Esophagus muscularis mucosa (tissue), 4 donors: ENCODE data around the gene ITPKB. TPM values are rescaled to one million over a fixed set of nuclear protein-coding genes. Genes with fewer than 3 reads are reported as not detected.

Source experiments
- DNase-seq: peaks from one replicate; pipeline ENCODE4 v3.0.0-alpha.2; 2017; ENCODE audit errors: extremely low spot score
- H3K27ac ChIP-seq, 4 donors: fragments of 200-600 bp; sonication (generic); replicated peaks in 1 of 4; 1 replicate in 3 of 4; 2 replicates in 1 of 4; pipeline ENCODE4 v1.5.1; 2016 to 2019; ENCODE audit warnings: mild to moderate bottlenecking in 1 of 4
- H3K27me3 ChIP-seq, 4 donors: fragments of 200-600 bp; sonication (generic); one replicate each; pipeline versions ENCODE4 v1.5.1 to v1.6.0; 2016 to 2019
- H3K36me3 ChIP-seq, 4 donors: fragments of 200-600 bp; sonication (generic); one replicate each; pipeline ENCODE4 v1.5.1; 2016 to 2019
- H3K4me1 ChIP-seq, 4 donors: fragments of 200-600 bp; sonication (generic); one replicate each; pipeline ENCODE4 v1.5.1; 2016 to 2019
- H3K4me3 ChIP-seq, 4 donors: fragments of 200-600 bp; sonication (generic); 1 replicate in 2 of 4; 2 replicates in 2 of 4; pipeline ENCODE4 v1.5.1; 2016 to 2019; ENCODE audit warnings: mild to moderate bottlenecking in 4 of 4, moderate library complexity in 1 of 4
- H3K9me3 ChIP-seq, 4 donors: fragments of 200-600 bp; sonication (generic); 1 replicate in 3 of 4; 2 replicates in 1 of 4; pipeline ENCODE4 v1.5.1; 2016 to 2019
- CTCF ChIP-seq, 3 experiments: fragments of 200-600 bp in 2 of 3; fragments of 450-650 bp in 1 of 3; sonication (generic) in 2 of 3; IDR thresholded peaks; one replicate each; pipeline ENCODE4 v1.5.1; 2017 to 2019; ENCODE audit warnings: antibody characterized with exemption in 3 of 3, mild to moderate bottlenecking in 2 of 3, moderate library complexity in 1 of 3
- EP300 ChIP-seq: sonication (generic); formaldehyde crosslinking; IDR thresholded peaks from one replicate; pipeline ENCODE4 v1.6.1; 2017; ENCODE audit warnings: antibody characterized with exemption
- POLR2A ChIP-seq: fragments of 450-650 bp; IDR thresholded peaks from one replicate; pipeline ENCODE4 v1.6.1; 2017; ENCODE audit warnings: antibody characterized with exemption, moderate library complexity, mild to moderate bottlenecking, low read depth
- POLR2AphosphoS5 ChIP-seq, 2 donors: sonication (generic); formaldehyde crosslinking; IDR thresholded peaks; one replicate each; pipeline ENCODE4 v1.6.1; 2017; ENCODE audit warnings: antibody characterized with exemption in 2 of 2
- WGBS: methylation state at CpG from one replicate; pipeline ENCODE4 v1.1.5; 2018; 5-methylcytosine and 5-hydroxymethylcytosine counted together
- intact Hi-C: fragments of 100-400 bp; cut with DNase I; formaldehyde crosslinking; loops from one replicate; pipeline ENCODE4 v1.15.1; 2023
- total RNA-seq, 4 donors: library from RNA; depleted of rRNA; stranded (reverse); fragments of >200 nt; gene quantifications; one replicate each; pipeline versions ENCODE4 v1.1.0 to v1.2.1, GENCODE V29; 2016

Gene ITPKB
- total RNA-seq, 4 donors from 2014 or later, result 71.1 to 156 (median 116) TPM

GRCh38 chr1:226684026-226684425 is 55.1 kb downstream of the ITPKB start:
- Histone ChIP-seq H3K27ac (peak overlapping the region in 1 of 4 donors; percentile 100), H3K4me3 (no peak overlapping the region), H3K4me1 (peaks cover 0 to 96% (median 0%) of the 10 kb centered on the region in 4 donors), H3K36me3 (no peaks in the 10 kb centered on the region), H3K9me3 (no peaks in the 10 kb centered on the region), H3K27me3 (no peaks in the 10 kb centered on the region)
- WGBS, result 56% methylated on average over 7 of the region's 7 CpGs
- no peak for DNase-seq
- intact Hi-C loops, result no loop called here
- TF ChIP-seq POLR2A, result no peak
- no peak for TF ChIP-seq POLR2AphosphoS5 (IDR thresholded peaks at IDR 0.05)
- no peak for TF ChIP-seq EP300
- no peak for TF ChIP-seq CTCF (IDR thresholded peaks at IDR 0.05)

GRCh38 chr1:226682871-226683814 is 55.9 kb downstream of the ITPKB start:
- no peak for DNase-seq
- Histone ChIP-seq H3K27me3 (no peaks in the 10 kb centered on the region), H3K27ac (peak overlapping the region in 1 of 4 donors; percentile 100), H3K36me3 (no peaks in the 10 kb centered on the region), H3K9me3 (no peaks in the 10 kb centered on the region), H3K4me1 (peaks cover 0 to 96% (median 0%) of the 10 kb centered on the region in 4 donors), H3K4me3 (no peak overlapping the region)
- TF ChIP-seq POLR2A (no peak), POLR2AphosphoS5 (IDR thresholded peaks at IDR 0.05) (no peak), EP300 (no peak)
- 85% methylated on average over 9 of the region's 9 CpGs for WGBS
- intact Hi-C loops, result no loop called here

- Histone ChIP-seq H3K27ac (peak overlapping the region in 1 of 4 donors; percentile 100), H3K9me3 (no peaks in the 10 kb centered on the region), H3K4me3 (no peak overlapping the region), H3K36me3 (no peaks in the 10 kb centered on the region), H3K4me1 (peaks cover 0 to 95% (median 0%) of the 10 kb centered on the region in 4 donors), H3K27me3 (no peaks in the 10 kb centered on the region)
- intact Hi-C loops, result no loop called here
- TF ChIP-seq EP300, result no peak
- 51% methylated on average over 4 of the region's 4 CpGs for WGBS
- no peak for DNase-seq
Observed at GRCh38 chr1:226681652-226682493, 57.2 kb downstream of the ITPKB start.

- H3K9me3 ChIP-seq, result no peaks in the 10 kb centered on the region
- no peaks in the 10 kb centered on the region for H3K27me3 ChIP-seq
- H3K4me1 ChIP-seq, result peaks cover 0 to 95% (median 0%) of the 10 kb centered on the region in 4 donors
- WGBS, result 33% methylated on average over 5 of the region's 5 CpGs
- DNase-seq, result no peak
- TF ChIP-seq POLR2A (no peak), EP300 (no peak), CTCF (IDR thresholded peaks at IDR 0.05) (no peak), POLR2AphosphoS5 (IDR thresholded peaks at IDR 0.05) (no peak)
- intact Hi-C loops, result no loop called here
- H3K4me3 ChIP-seq, result peak overlapping the region; percentile 42 to 60 (median 46)
- H3K36me3 ChIP-seq, result no peaks in the 10 kb centered on the region
- peak overlapping the region in 1 of 4 donors; percentile 100 for H3K27ac ChIP-seq
Observed at GRCh38 chr1:226680653-226681052, 58.4 kb downstream of the ITPKB start.

GRCh38 chr1:226679853-226680516 is 59.1 kb downstream of the ITPKB start:
- peak; percentile 95 to 97 for TF ChIP-seq POLR2AphosphoS5 (IDR thresholded peaks at IDR 0.05)
- TF ChIP-seq POLR2A, result peak; percentile 48
- peak in 1 of 3 experiments; percentile 19 for TF ChIP-seq CTCF (IDR thresholded peaks at IDR 0.05)
- peak; percentile 55 for TF ChIP-seq EP300
- intact Hi-C loops, result no loop called here
- 3% methylated on average over 14 of the region's 22 CpGs for WGBS
- Histone ChIP-seq H3K36me3 (no peaks in the 10 kb centered on the region), H3K4me1 (peaks cover 0 to 95% (median 0%) of the 10 kb centered on the region in 4 donors), H3K4me3 (peak overlapping the region; percentile 42 to 60 (median 46)), H3K9me3 (no peaks in the 10 kb centered on the region), H3K27ac (peak overlapping the region in 1 of 4 donors; percentile 100), H3K27me3 (no peaks in the 10 kb centered on the region)
- peak; percentile 98 for DNase-seq
